HAP-1 (cell line): ENCODE results near the gene WWOX.

Experiments
- DNase-seq, 2 experiments: peaks; one replicate each; pipeline ENCODE4 v3.0.0-alpha.2; 2016 to 2020; ENCODE audit warnings: low spot score in 2 of 2
- H3K27me3 ChIP-seq: fragments of 250-450 bp; sonication (Bioruptor Pico); 2 replicates; pipeline ENCODE4 v1.5.1; 2020; ENCODE audit warnings: low read depth, mild to moderate bottlenecking, moderate library complexity
- H3K36me3 ChIP-seq: fragments of 250-450 bp; sonication (Bioruptor Pico); replicated peaks from 2 replicates; pipeline ENCODE4 v1.5.1; 2020; ENCODE audit warnings: mild to moderate bottlenecking
- H3K4me1 ChIP-seq: fragments of 250-450 bp; sonication (Bioruptor Pico); 2 replicates; pipeline ENCODE4 v1.5.1; 2020; ENCODE audit warnings: mild to moderate bottlenecking
- H3K4me3 ChIP-seq: fragments of 250-450 bp; sonication (Bioruptor Pico); 2 replicates; pipeline ENCODE4 v1.5.1; 2020; ENCODE audit warnings: mild to moderate bottlenecking, moderate library complexity
- H3K9me3 ChIP-seq: fragments of 250-450 bp; sonication (Bioruptor Pico); 2 replicates; pipeline ENCODE4 v1.5.1; 2020; ENCODE audit warnings: mild to moderate bottlenecking, moderate library complexity
- in situ Hi-C: fragments of 300-500 bp; cut with MboI; formaldehyde crosslinking; loops from 3 replicates; pipeline ENCODE4 v1.14.3; 2020; ENCODE audit warnings: low sequenced_read_pairs, inconsistent platforms, mixed read lengths

The WWOX gene

DNA sequence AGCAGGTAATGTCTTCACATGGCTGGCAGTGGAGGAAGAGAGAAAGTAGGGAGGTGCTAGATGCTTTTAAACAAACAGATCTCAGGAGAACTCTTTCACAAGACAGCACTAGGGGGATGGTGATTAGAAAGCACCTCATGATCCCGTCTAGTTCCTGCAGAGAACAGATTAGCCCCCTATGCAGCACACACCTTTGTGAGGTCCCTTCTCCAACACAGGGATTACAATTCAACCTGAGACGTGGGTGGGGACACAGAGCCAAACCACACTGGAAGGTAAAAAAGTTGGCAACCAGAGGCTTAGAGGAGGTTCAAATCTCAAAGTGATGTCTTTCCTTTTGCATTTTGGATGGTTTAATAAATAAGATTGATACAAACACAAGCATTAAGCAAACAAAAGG lies 394.7 kb downstream of the WWOX start:
- no peaks in the 10 kb centered on the region for H3K27me3 ChIP-seq
- no peaks in the 10 kb centered on the region for H3K4me1 ChIP-seq
- no peak for DNase-seq
- H3K9me3 ChIP-seq: no peaks in the 10 kb centered on the region
- in situ Hi-C loops: no loop called here
- H3K4me3 ChIP-seq: no peak overlapping the region
- H3K36me3 ChIP-seq: no peaks in the 10 kb centered on the region

DNA sequence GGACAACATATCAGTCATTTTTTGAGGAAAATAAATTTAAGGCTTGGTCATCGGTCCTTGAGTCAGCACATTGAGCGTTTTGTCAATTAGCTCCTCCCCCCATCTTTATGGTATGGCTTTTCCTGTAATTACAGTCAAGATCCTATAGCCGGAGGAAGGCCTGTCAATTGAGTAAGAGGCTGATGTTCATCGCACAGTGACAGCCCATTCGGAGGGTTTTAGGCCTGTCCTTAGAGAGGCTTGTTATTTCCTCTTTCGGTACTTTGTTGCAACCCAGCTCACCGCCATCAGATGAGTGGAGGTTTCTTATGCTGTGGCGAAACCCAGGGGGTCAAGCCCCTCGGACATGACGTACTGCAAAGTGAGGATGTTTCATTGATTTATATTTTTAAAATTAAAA lies 395.2 kb downstream of the WWOX start:
- in situ Hi-C loops: no loop called here
- no peaks in the 10 kb centered on the region for H3K9me3 ChIP-seq
- H3K4me1 ChIP-seq: no peaks in the 10 kb centered on the region
- H3K27me3 ChIP-seq: no peaks in the 10 kb centered on the region
- H3K36me3 ChIP-seq: no peaks in the 10 kb centered on the region
- no peak for DNase-seq
- H3K4me3 ChIP-seq: no peak overlapping the region

DNA sequence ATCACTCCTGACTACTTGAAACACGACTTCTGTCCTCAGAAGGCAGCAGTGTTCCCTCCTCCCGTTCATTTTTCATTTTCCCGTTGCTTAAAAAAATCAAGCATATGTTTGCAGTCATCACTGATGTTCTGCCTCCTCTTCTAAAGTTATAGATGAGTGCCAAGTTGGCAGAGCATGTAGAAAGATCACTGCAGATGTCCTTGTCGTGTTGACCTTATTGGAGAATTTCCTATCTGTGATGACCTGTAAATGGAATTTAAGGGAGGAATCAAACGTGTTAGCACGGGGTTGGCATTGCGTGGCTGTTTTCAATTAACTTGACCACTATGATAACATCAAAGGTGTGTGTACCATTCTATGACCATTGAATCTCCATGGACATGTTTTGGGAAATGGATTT lies 396.7 kb downstream of the WWOX start:
- no peaks in the 10 kb centered on the region for H3K4me1 ChIP-seq
- H3K9me3 ChIP-seq: no peaks in the 10 kb centered on the region
- H3K4me3 ChIP-seq: no peak overlapping the region
- DNase-seq: no peak
- H3K36me3 ChIP-seq: no peaks in the 10 kb centered on the region
- H3K27me3 ChIP-seq: no peaks in the 10 kb centered on the region
- in situ Hi-C loops: no loop called here

DNA sequence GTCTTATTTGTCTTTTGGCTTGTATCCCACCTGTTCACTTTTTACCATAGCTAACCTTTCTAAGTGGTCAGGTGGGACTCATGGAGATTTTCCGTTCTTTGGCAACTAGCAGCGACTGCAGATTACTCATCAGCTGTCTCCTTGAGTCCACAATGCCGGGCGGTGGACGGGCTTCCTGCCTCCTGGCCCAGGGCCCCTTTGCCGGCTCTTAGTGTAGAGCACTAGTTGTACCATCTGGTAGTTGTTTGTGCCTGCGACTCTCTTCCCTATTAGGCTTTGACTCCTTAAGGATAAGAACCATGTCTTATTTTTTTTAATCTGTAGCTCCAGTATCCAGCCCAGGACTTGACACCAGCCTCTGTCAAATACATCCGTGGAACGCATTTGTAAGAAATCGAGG lies 399.9 kb downstream of the WWOX start:
- in situ Hi-C loops: no loop called here
- no peaks in the 10 kb centered on the region for H3K4me1 ChIP-seq
- DNase-seq: no peak
- H3K4me3 ChIP-seq: no peak overlapping the region
- no peaks in the 10 kb centered on the region for H3K36me3 ChIP-seq
- no peaks in the 10 kb centered on the region for H3K27me3 ChIP-seq
- H3K9me3 ChIP-seq: no peaks in the 10 kb centered on the region

DNA sequence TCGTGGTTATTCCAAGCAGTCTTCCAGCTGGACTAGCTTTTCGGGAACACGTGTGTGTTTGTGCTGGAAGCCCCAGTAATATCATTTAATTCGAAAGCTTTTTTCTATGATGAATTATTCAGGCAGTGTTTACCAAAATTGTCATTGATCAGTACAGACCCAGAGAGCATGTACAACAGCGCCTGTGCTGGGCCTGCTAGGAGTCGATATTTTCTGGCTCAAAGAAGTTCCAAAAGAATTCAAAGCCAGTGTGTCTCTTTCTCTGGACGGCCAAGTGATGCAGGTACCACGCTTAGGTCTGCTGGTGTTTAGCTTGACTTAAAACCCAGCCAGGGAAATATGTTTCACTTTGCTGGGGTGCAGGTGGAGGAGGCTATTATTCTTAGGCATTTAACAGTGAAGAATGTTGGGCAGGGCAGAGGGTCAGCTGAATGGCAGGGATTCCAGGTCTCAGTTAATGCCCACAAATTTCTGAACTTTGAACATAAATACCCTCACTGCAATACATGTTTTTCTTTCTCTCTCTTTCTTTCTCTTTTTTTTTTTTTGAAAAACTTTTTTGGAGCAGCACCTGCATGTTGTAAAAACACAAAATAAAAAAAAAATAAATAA lies 401.3 kb downstream of the WWOX start:
- H3K4me3 ChIP-seq: no peak overlapping the region
- no peaks in the 10 kb centered on the region for H3K36me3 ChIP-seq
- H3K27me3 ChIP-seq: no peaks in the 10 kb centered on the region
- H3K4me1 ChIP-seq: no peaks in the 10 kb centered on the region
- H3K9me3 ChIP-seq: no peaks in the 10 kb centered on the region
- in situ Hi-C loops: no loop called here
- DNase-seq: no peak

DNA sequence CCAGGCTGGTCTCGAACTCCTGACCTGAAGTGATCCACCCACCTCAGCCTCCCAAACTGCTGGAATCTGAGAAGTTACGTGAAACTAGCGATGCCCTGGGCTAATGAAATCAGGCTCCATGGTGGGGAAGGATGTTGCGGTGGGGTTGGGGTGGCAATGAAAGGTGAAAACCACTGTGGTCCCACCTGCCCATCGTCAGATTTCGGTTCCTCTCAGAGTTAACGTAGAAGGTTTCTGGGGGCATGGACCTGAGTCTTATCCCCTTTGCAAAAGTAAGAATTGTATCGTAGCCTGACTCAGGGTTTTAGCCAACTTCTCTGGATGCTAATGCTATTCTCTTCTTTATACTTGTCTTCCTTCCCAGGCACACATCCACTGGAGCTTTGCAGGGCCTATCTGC lies 402.3 kb downstream of the WWOX start:
- DNase-seq: no peak
- in situ Hi-C loops: no loop called here
- Histone ChIP-seq H3K36me3 (no peaks in the 10 kb centered on the region), H3K4me3 (no peak overlapping the region), H3K9me3 (no peaks in the 10 kb centered on the region), H3K27me3 (no peaks in the 10 kb centered on the region), H3K4me1 (no peaks in the 10 kb centered on the region)

DNA sequence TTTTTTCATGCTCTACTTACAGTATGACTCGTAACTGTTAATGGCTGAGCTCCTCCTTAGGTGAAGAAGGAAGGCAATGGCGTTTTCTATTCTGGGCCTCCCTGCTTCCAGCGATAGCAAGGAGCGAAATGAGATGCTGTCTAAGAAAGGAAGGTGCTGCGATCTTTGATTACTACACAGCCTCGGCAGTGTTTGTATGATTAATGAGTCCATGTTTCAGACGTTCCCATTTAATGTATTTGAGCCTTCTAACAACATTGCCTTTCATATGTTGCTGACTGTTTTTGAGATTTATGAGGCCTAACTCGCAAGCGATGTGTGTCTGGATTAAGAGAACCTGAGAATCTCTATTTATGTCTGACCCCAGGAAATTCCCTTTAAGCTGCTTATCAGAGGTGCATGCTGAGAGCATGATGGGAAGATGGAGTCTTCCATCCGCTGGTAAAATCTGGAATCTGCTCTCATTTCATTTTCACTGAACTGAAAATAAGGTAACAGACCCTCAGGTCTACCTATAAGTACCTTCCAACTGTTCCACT lies 403.4 kb downstream of the WWOX start:
- Histone ChIP-seq H3K4me1 (no peaks in the 10 kb centered on the region), H3K4me3 (no peak overlapping the region), H3K9me3 (no peaks in the 10 kb centered on the region), H3K36me3 (no peaks in the 10 kb centered on the region), H3K27me3 (no peaks in the 10 kb centered on the region)
- no peak for DNase-seq
- in situ Hi-C loops: no loop called here

DNA sequence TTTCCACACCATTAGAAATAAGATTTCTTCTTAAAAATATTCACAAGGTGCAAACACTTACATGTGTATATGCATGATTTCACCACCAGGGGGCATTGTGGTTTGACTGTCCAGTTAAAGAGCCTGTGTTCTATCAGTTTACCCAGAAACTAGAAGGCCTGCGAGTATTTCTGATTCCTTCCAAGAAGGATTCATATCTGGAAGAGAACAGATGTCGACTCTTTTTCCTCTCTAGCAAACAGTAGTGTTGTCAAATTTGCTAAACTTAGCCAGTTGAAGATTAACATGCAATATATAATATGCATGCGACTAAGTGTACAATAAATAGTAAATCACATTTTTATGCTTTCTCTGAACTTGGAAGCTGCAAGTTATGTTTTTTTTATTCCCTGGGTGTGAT lies 404.1 kb downstream of the WWOX start:
- H3K27me3 ChIP-seq: no peaks in the 10 kb centered on the region
- H3K4me3 ChIP-seq: no peak overlapping the region
- no peaks in the 10 kb centered on the region for H3K4me1 ChIP-seq
- no peaks in the 10 kb centered on the region for H3K36me3 ChIP-seq
- in situ Hi-C loops: no loop called here
- no peaks in the 10 kb centered on the region for H3K9me3 ChIP-seq
- peak in 1 of 2 experiments; percentile 55 for DNase-seq

DNA sequence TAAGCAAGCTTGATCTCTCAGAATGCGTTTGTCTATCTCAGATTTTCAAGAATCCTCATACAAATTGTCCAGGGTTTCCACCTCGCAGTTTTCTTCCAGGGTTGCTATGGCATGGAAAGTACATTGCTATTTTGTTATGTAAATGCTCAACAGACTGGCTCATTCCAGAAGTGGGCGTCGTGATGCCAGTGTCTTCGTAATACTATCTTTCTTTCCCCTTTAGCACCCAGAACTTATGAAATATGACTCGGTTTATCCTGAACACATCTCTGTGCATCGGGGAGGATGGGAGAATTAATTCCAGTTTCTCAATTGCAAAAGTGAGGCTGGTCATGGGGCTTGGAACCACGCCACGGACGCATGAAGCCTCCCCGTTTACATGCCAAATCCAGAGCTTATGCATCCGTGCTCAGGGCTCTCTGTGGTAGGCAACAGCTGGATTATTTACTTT lies 405.0 kb downstream of the WWOX start:
- Histone ChIP-seq H3K9me3 (no peaks in the 10 kb centered on the region), H3K4me1 (no peaks in the 10 kb centered on the region), H3K4me3 (no peak overlapping the region), H3K36me3 (no peaks in the 10 kb centered on the region), H3K27me3 (no peaks in the 10 kb centered on the region)
- in situ Hi-C loops: no loop called here
- peak in 1 of 2 experiments; percentile 7 for DNase-seq

DNA sequence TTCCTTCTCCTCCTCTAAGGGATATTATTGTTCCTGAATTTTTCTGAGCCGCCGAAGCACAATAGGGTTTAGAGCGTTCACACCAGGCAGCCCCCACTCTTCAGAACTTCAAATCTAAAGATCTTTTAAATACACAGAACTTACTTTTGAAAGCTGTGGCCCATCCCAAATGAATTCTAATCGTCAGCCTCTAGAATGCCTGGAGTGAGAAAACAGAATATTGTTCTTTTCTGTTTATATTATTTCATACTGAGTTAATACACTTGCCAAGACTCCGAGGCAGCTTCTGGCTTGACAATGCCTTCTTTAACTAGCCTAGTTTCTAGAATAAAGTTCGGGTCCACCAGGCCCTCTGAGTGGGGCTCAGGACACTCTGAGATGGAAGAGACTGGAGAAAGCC lies 405.6 kb downstream of the WWOX start:
- Histone ChIP-seq H3K4me1 (no peaks in the 10 kb centered on the region), H3K27me3 (no peaks in the 10 kb centered on the region), H3K9me3 (no peaks in the 10 kb centered on the region), H3K36me3 (no peaks in the 10 kb centered on the region), H3K4me3 (no peak overlapping the region)
- in situ Hi-C loops: no loop called here
- peak in 1 of 2 experiments; percentile 7 for DNase-seq

DNA sequence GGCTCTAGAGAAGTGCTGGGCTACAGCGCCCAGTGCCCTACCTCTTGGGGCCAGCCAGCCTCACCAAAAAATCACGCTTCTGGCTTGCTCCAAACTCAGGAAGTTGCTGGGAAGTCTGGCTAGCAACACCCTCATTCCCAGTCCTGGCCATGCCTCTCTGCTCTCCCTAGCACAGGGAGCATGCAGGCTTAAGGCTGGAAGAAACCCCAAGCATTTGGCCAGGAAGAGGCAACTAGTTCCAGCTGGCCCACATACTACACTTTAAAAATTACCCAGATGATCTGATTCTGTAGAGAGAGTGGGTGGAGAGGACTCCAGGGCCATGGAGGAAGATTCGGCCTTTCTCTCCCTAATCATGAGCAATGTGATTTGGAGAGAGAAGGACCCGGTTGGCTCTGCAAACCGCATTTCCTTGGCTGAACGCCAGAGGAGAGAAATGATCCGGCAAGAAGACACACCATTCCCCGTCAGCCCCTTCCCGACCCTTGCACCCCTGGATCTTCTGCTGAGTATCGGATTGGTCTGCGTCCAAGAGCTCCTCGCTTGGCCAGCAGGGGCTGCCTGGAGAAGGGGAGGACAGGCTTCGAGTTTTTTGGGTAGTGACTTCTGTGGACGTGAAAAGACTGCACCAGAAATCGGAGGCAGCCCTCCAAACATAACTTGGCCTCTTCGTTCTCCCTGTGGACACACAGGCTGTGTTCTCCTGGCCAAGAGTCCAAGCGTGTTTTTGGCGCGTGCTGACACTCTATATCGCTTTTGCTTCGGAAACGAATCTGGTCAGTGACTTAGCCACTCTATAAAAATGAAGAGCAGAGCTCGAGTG lies 406.3 kb downstream of the WWOX start:
- Histone ChIP-seq H3K4me1 (no peaks in the 10 kb centered on the region), H3K4me3 (no peak overlapping the region), H3K36me3 (no peaks in the 10 kb centered on the region), H3K9me3 (no peaks in the 10 kb centered on the region), H3K27me3 (no peaks in the 10 kb centered on the region)
- in situ Hi-C loops: no loop called here
- DNase-seq: no peak

DNA sequence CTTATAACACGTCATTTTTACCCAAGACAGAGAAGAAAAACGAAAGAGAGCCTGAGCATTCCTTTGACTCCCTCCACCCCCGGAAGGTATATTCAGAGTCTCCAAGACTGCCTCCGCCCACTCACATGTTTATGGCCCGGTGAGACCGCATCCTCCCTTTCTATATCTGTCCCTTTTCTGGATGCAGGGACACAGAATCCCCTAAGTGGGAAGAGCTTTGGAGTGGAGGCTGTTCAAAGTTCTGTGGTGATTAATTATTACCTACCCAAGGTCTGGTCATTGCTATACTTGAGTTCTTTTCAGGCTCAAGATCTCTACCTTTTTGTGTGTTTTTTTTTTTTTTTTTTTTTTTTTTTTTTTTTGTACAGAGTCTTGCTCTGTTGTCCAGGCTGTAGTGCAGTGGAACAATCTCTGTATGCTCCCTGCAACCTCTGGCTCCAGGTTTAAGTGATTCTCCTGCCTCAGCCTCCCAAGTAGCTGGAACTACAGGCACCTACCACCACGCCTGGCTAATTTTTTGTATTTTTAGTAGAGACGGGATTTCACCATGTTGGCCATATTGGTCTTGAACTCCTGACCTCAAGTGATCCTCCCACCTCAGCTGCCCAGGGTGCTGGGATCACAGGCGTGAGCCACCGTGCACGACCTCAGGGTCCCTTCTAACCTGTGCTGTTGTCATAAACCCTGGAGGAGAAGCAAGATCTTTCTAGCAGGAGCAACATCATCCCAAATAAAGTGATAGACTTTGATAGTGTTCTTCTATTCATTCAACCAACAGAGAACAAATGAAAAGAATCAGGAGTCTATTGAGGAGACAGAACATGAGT lies 407.1 kb downstream of the WWOX start:
- H3K4me3 ChIP-seq: no peak overlapping the region
- H3K27me3 ChIP-seq: no peaks in the 10 kb centered on the region
- no peaks in the 10 kb centered on the region for H3K36me3 ChIP-seq
- H3K9me3 ChIP-seq: no peaks in the 10 kb centered on the region
- in situ Hi-C loops: no loop called here
- no peaks in the 10 kb centered on the region for H3K4me1 ChIP-seq
- DNase-seq: no peak

DNA sequence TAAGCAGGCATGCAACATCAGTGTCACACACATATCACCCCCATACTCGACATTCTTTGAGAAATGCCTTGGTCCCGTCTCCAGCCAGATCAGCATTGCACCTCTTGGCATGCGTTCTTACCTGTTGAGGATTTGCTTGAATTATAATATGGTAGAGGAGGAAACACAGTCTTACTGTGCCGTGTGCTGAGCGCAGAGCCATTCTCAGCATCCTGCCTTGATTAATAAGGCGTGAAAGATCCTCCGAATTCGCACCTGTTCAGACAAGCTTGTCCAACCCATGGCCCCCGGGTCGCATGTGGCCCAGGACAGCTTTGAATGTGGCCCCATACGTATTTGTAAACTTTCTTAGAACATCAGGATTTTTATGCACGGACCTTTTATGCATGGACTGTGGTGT lies 408.1 kb downstream of the WWOX start:
- in situ Hi-C loops: no loop called here
- Histone ChIP-seq H3K4me3 (no peak overlapping the region), H3K4me1 (no peaks in the 10 kb centered on the region), H3K27me3 (no peaks in the 10 kb centered on the region), H3K36me3 (no peaks in the 10 kb centered on the region), H3K9me3 (no peaks in the 10 kb centered on the region)
- DNase-seq: no peak

DNA sequence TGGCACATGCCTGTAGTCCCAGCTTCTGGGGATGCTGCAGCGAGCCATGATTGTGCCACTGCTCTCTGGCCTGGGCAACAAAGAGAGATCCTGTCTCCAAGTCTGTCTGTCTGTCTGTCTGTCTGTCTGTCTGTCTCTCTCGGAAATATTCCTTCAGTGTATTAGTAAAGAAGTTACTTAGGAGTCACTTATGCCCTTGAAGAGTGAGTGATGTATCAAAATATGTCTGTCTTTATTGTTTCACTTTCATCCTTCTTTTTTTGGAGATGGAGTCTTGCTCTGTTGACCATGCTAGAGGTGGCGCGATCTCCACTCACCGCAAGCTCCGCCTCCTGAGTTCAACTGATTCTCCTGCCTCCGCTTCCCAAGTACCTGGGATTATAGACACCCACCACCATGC lies 410.5 kb downstream of the WWOX start:
- Histone ChIP-seq H3K4me3 (no peak overlapping the region), H3K36me3 (no peaks in the 10 kb centered on the region), H3K27me3 (no peaks in the 10 kb centered on the region), H3K4me1 (no peaks in the 10 kb centered on the region), H3K9me3 (no peaks in the 10 kb centered on the region)
- in situ Hi-C loops: no loop called here
- DNase-seq: no peak
